Measurements from ENCODE around the gene SPATS2. TPM values are rescaled to one million over a fixed set of nuclear protein-coding genes. Genes with fewer than 3 reads are reported as not detected.

Gene SPATS2
- total and polyA plus RNA-seq, 2 donors (not counting 3 experiments of a cell fraction or from before 2014, with no cell fraction given) = 55.8 to 66.5 TPM

GRCh38 chr12:49330032-49330619, 37.1 kb upstream of the SPATS2 start:
- Histone ChIP-seq H3K79me2 (ENCODE audit: control insufficient read depth, insufficient read depth, low read length) (no peaks in the 10 kb centered on the region), H3K4me2 (ENCODE audit: insufficient read depth, low read length) (no peak overlapping the region), H3K9ac (replicated peaks; ENCODE audit: extremely low read depth, insufficient read depth, low read length) (no peak overlapping the region), H3K9me3 (replicated peaks; ENCODE audit: control insufficient read depth, insufficient read depth, low read length) (no peaks in the 10 kb centered on the region), H2AFZ (ENCODE audit: low read depth, low read length) (no peak overlapping the region), H3K27me3 (ENCODE audit: control insufficient read depth in 2 of 2, insufficient read depth in 2 of 2, low read length in 2 of 2) (peaks cover 18% of the 10 kb centered on the region in 2 experiments), H3K9me1 (replicated peaks; ENCODE audit: control insufficient read depth, extremely low read depth, insufficient read depth, low read length) (no peaks in the 10 kb centered on the region), H3K36me3 (ENCODE audit: control insufficient read depth in 2 of 2, extremely low read depth in 1 of 2, insufficient read depth in 2 of 2, low read length in 2 of 2) (peaks cover 4 to 6% of the 10 kb centered on the region in 2 experiments), H3K4me1 (ENCODE audit: control insufficient read depth, extremely low read depth, insufficient read depth, low read length) (no peaks in the 10 kb centered on the region), H3K4me3 (replicated peaks in 1 of 3; ENCODE audit: insufficient read depth in 1 of 3, low read depth in 1 of 3, low read length in 3 of 3) (no peak overlapping the region), H4K20me1 (replicated peaks; ENCODE audit: control insufficient read depth, extremely low read depth, insufficient read depth, low read length) (no peaks in the 10 kb centered on the region), H3K27ac (ENCODE audit: insufficient read depth, low read depth, low read length) (no peak overlapping the region)
- intact Hi-C loops (cut with micrococcal nuclease) (no loop called here), dilution Hi-C loops (cut with MboI; ENCODE audit: extremely low pct_ligation_motif_present, low sequenced_read_pairs) (no loop called here)
- BruUV-seq (replicated peaks) = TSS peak; percentile 18
- no peak for DNase-seq (ENCODE audit: low read depth, low spot score)
- TF ChIP-seq EZH2 (IDR thresholded peaks at IDR 0.05; ENCODE audit: borderline replicate concordance, low read depth, low read length, severe bottlenecking) (no peak), MYC (IDR thresholded peaks at IDR 0.05; ENCODE audit: low read depth, low read length) (no peak), JUN (IDR thresholded peaks at IDR 0.05; ENCODE audit: borderline replicate concordance, insufficient read depth, insufficient read length, low read depth) (no peak)
- TF ChIP-seq, protein P1, sequence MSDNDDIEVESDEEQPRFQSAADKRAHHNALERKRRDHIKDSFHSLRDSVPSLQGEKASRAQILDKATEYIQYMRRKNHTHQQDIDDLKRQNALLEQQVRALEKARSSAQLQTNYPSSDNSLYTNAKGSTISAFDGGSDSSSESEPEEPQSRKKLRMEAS (IDR thresholded peaks at IDR 0.05; ENCODE audit: insufficient read depth, insufficient read length) = no peak
- ChIA-PET CTCF (interaction anchor here (1.4 to 3.1 kb wide), 4 partner anchors 12 to 184 kb away, joined by 7 to 66 read pairs (median 10); partner anchors contain the start of gene DNAJC22), POLR2A (no interaction called here)
- no peak for FAIRE-seq

DNA sequence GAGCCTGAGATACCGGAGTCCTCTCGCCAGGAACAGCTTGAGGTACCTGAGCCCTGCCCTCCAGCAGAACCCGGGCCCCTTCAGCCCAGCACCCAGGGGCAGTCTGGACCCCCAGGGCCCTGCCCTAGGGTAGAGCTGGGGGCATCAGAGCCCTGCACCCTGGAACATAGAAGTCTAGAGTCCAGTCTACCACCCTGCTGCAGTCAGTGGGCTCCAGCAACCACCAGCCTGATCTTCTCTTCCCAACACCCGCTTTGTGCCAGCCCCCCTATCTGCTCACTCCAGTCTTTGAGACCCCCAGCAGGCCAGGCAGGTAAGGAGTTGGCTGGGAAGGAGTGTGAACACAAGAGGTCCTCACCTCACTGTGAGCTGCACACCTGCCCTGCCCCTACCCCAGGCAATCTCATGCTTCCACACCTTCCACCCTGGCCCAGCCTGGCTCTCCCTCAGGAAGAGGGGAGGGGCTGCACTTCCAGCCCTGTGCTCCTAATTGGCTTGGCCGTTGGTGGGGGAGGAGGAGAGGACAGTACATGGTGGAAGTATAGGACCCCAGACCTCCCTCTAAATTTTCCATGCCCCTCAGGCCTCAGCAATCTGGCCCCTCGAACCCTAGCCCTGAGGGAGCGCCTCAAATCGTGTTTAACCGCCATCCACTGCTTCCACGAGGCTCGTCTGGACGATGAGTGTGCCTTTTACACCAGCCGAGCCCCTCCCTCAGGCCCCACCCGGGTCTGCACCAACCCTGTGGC, 36.5 kb upstream of the SPATS2 start:
- H4K20me1 ChIP-seq (replicated peaks; ENCODE audit: control insufficient read depth, extremely low read depth, insufficient read depth, low read length) = no peaks in the 10 kb centered on the region
- H3K4me1 ChIP-seq (ENCODE audit: control insufficient read depth, extremely low read depth, insufficient read depth, low read length) = no peaks in the 10 kb centered on the region
- peaks cover 4% of the 10 kb centered on the region in 2 experiments for H3K36me3 ChIP-seq (ENCODE audit: control insufficient read depth in 2 of 2, extremely low read depth in 1 of 2, insufficient read depth in 2 of 2, low read length in 2 of 2)
- no peak overlapping the region for H3K4me3 ChIP-seq (replicated peaks in 1 of 3; ENCODE audit: insufficient read depth in 1 of 3, low read depth in 1 of 3, low read length in 3 of 3)
- ChIA-PET CTCF (interaction anchor here (0.6 to 9.0 kb wide), 49 partner anchors 8 to 410 kb away, joined by 3 to 280 read pairs (median 5); partner anchors contain the start of genes DNAJC22, FAM186B, KCNH3 and PRPF40B), POLR2A (interaction anchor here (0.6 kb wide), 1 partner anchor 138 kb away, joined by 10 read pairs; no protein-coding TSS in a partner anchor)
- no peak for FAIRE-seq
- dilution Hi-C loops (cut with MboI; ENCODE audit: extremely low pct_ligation_motif_present, low sequenced_read_pairs) = no loop called here
- no TSS peak for BruUV-seq (replicated peaks)
- intact Hi-C loops (cut with micrococcal nuclease) = loop anchor here (1.0 kb wide), 3 partner anchors 16 to 249 kb away; no protein-coding TSS in a partner anchor
- no peaks in the 10 kb centered on the region for H3K9me1 ChIP-seq (replicated peaks; ENCODE audit: control insufficient read depth, extremely low read depth, insufficient read depth, low read length)
- H3K79me2 ChIP-seq (ENCODE audit: control insufficient read depth, insufficient read depth, low read length) = no peaks in the 10 kb centered on the region
- no peak for DNase-seq (ENCODE audit: low read depth, low spot score)
- H3K9ac ChIP-seq (replicated peaks; ENCODE audit: extremely low read depth, insufficient read depth, low read length) = no peak overlapping the region
- H3K27ac ChIP-seq (ENCODE audit: insufficient read depth, low read depth, low read length) = no peak overlapping the region
- no peak overlapping the region for H3K4me2 ChIP-seq (ENCODE audit: insufficient read depth, low read length)
- no peaks in the 10 kb centered on the region for H3K9me3 ChIP-seq (replicated peaks; ENCODE audit: control insufficient read depth, insufficient read depth, low read length)
- TF ChIP-seq FOS (IDR thresholded peaks at IDR 0.05; ENCODE audit: borderline replicate concordance, insufficient read depth, low read length) (no peak), JUN (IDR thresholded peaks at IDR 0.05; ENCODE audit: borderline replicate concordance, insufficient read depth, insufficient read length, low read depth) (no peak), MYC (IDR thresholded peaks at IDR 0.05; ENCODE audit: low read depth, low read length) (no peak), CTCF (IDR thresholded peaks at IDR 0.05; ENCODE audit: extremely low read depth in 1 of 2, insufficient read depth in 1 of 2, low read depth in 1 of 2, low read length in 2 of 2) (no peak), POLR2A (IDR thresholded peaks at IDR 0.05; ENCODE audit: low read depth, low read length) (no peak), GATA2 (IDR thresholded peaks at IDR 0.05; ENCODE audit: insufficient read depth, insufficient read length, low read depth, low read length) (no peak), EZH2 (IDR thresholded peaks at IDR 0.05; ENCODE audit: borderline replicate concordance, low read depth, low read length, severe bottlenecking) (no peak), POLR2AphosphoS5 (IDR thresholded peaks at IDR 0.05; ENCODE audit: insufficient read depth, low read depth, low read length) (no peak)
- TF ChIP-seq, protein P1 (IDR thresholded peaks at IDR 0.05; ENCODE audit: insufficient read depth, insufficient read length) = no peak
- no peak overlapping the region for H2AFZ ChIP-seq (ENCODE audit: low read depth, low read length)
- H3K27me3 ChIP-seq (ENCODE audit: control insufficient read depth in 2 of 2, insufficient read depth in 2 of 2, low read length in 2 of 2) = peaks cover 25% of the 10 kb centered on the region in 2 experiments

Data from endothelial cell of umbilical vein (primary cell).